GM18508 (cell line): ENCODE results near the gene TGFBR3.

Experiments
- ATAC-seq: cut with Tn5 transposase; IDR thresholded peaks from one replicate; pipeline ENCODE4 v1.9.1; 2021; ENCODE audit warnings: moderate number of reproducible peaks; ENCODE audit not compliant: insufficient read depth, unreplicated experiment

Gene TGFBR3

GRCh38 chr1:91742848-91743292, 143.1 kb downstream of the TGFBR3 start:
- ATAC-seq = no peak

- ATAC-seq = no peak
Measured at GRCh38 chr1:91741906-91742305, 144.0 kb downstream of the TGFBR3 start.

- no peak for ATAC-seq
Measured at GRCh38 chr1:91741301-91741700, 144.7 kb downstream of the TGFBR3 start.

- no peak for ATAC-seq
Measured at GRCh38 chr1:91737650-91738049, 148.3 kb downstream of the TGFBR3 start.

GRCh38 chr1:91736715-91737615, 149.0 kb downstream of the TGFBR3 start:
- ATAC-seq = no peak

GRCh38 chr1:91736146-91736714, 149.7 kb downstream of the TGFBR3 start:
- no peak for ATAC-seq

GRCh38 chr1:91735266-91735845, 150.6 kb downstream of the TGFBR3 start:
- ATAC-seq = no peak

- ATAC-seq = no peak
Measured at GRCh38 chr1:91734761-91735160, 151.2 kb downstream of the TGFBR3 start.

- no peak for ATAC-seq
Measured at GRCh38 chr1:91733108-91733710, 152.7 kb downstream of the TGFBR3 start.

- no peak for ATAC-seq
Measured at GRCh38 chr1:91732291-91733107, 153.5 kb downstream of the TGFBR3 start.

GRCh38 chr1:91731815-91732214, 154.1 kb downstream of the TGFBR3 start:
- no peak for ATAC-seq

- ATAC-seq = no peak
Measured at GRCh38 chr1:91730801-91731732, 154.9 kb downstream of the TGFBR3 start.

- no peak for ATAC-seq
Measured at GRCh38 chr1:91729621-91730358, 156.2 kb downstream of the TGFBR3 start.

GRCh38 chr1:91727763-91728162, 158.2 kb downstream of the TGFBR3 start:
- no peak for ATAC-seq

GRCh38 chr1:91725989-91726721, 159.8 kb downstream of the TGFBR3 start:
- no peak for ATAC-seq

GRCh38 chr1:91725618-91725988, 160.3 kb downstream of the TGFBR3 start:
- ATAC-seq = no peak

- ATAC-seq = no peak
Measured at GRCh38 chr1:91724644-91725043, 161.3 kb downstream of the TGFBR3 start.

GRCh38 chr1:91724231-91724630, 161.7 kb downstream of the TGFBR3 start:
- ATAC-seq = no peak
